ES-I3 (cell line): Measurements from ENCODE around the gene BSDC1.
"Not testable (repeated sequence)": the region's sequence is repeated elsewhere in the genome, so short reads cannot be mapped to it uniquely, and the experiment has no call there.

Experiments used
- H3K36me3 ChIP-seq: 2 replicates; pipeline ENCODE4 v1.6.1; 2013; ENCODE audit warnings: mild to moderate bottlenecking, low read length, control low read depth, moderate library complexity; ENCODE audit not compliant: insufficient read depth
- H3K4me1 ChIP-seq: 2 replicates; pipeline ENCODE4 v1.6.1; 2013; ENCODE audit warnings: mild to moderate bottlenecking, control low read depth, low read length; ENCODE audit not compliant: insufficient read depth
- H3K9ac ChIP-seq: 2 replicates; pipeline ENCODE4 v1.6.1; 2013; ENCODE audit warnings: low read depth, mild to moderate bottlenecking, low read length, moderate library complexity
- H3K9me3 ChIP-seq: 2 replicates; pipeline ENCODE4 v1.6.1; 2013; ENCODE audit warnings: mild to moderate bottlenecking, low read length, moderate library complexity; ENCODE audit not compliant: control insufficient read depth, insufficient read depth

BSDC1 gene

GRCh38 chr1:32405672-32406467 is 11.6 kb upstream of the BSDC1 start:
- no peaks in the 10 kb centered on the region for H3K4me1 ChIP-seq
- H3K9ac ChIP-seq, result peak overlapping the region; percentile 6; the same call in 1 of the 2 replicates
- no peaks in the 10 kb centered on the region for H3K9me3 ChIP-seq
- no peaks in the 10 kb centered on the region; the same call in 1 of the 2 replicates for H3K36me3 ChIP-seq

- Histone ChIP-seq H3K9me3 (no peaks in the 10 kb centered on the region), H3K4me1 (no peaks in the 10 kb centered on the region), H3K9ac (no peak overlapping the region), H3K36me3 (no peaks in the 10 kb centered on the region; the same call in 1 of the 2 replicates)
These were observed 10.7 kb upstream of the BSDC1 start for GRCh38 chr1:32404946-32405345.

GRCh38 chr1:32400876-32401631 is 6.8 kb upstream of the BSDC1 start:
- Histone ChIP-seq H3K9ac (no peak overlapping the region), H3K9me3 (no peaks in the 10 kb centered on the region), H3K4me1 (no peaks in the 10 kb centered on the region), H3K36me3 (no peaks in the 10 kb centered on the region)

GRCh38 chr1:32399843-32400242 is 5.6 kb upstream of the BSDC1 start:
- no peaks in the 10 kb centered on the region for H3K36me3 ChIP-seq
- H3K4me1 ChIP-seq, result no peaks in the 10 kb centered on the region
- no peak overlapping the region for H3K9ac ChIP-seq
- H3K9me3 ChIP-seq, result no peaks in the 10 kb centered on the region

GRCh38 chr1:32398401-32398800 is 4.2 kb upstream of the BSDC1 start:
- no peaks in the 10 kb centered on the region for H3K9me3 ChIP-seq
- no peak overlapping the region for H3K9ac ChIP-seq
- no peaks in the 10 kb centered on the region for H3K36me3 ChIP-seq
- H3K4me1 ChIP-seq, result no peaks in the 10 kb centered on the region

GRCh38 chr1:32396524-32396923 is 2.3 kb upstream of the BSDC1 start:
- not testable (repeated sequence) for H3K9ac ChIP-seq, H3K9me3 ChIP-seq, H3K4me1 ChIP-seq, H3K36me3 ChIP-seq

GRCh38 chr1:32394890-32395432 is 720 bp upstream of the BSDC1 start:
- H3K36me3 ChIP-seq, result 0 out of 2 replicates have a peak, but pooled peaks cover 8% of the 10 kb centered on the region
- H3K9me3 ChIP-seq, result no peaks in the 10 kb centered on the region
- H3K9ac ChIP-seq, result peak overlapping the region; percentile 65
- no peaks in the 10 kb centered on the region for H3K4me1 ChIP-seq

- Histone ChIP-seq H3K4me1 (no peaks in the 10 kb centered on the region), H3K9ac (peak overlapping the region; percentile 85)
These were observed 455 bp downstream of the BSDC1 start for GRCh38 chr1:32393832-32394140.

GRCh38 chr1:32393136-32393535 is 1.1 kb downstream of the BSDC1 start:
- peaks cover 13% of the 10 kb centered on the region for H3K36me3 ChIP-seq
- no peaks in the 10 kb centered on the region for H3K9me3 ChIP-seq
- H3K4me1 ChIP-seq, result no peaks in the 10 kb centered on the region
- no peak overlapping the region for H3K9ac ChIP-seq

More at GRCh38 chr1:32393832-32394140, 455 bp downstream of the BSDC1 start:
- H3K36me3 ChIP-seq, result peaks cover 10% of the 10 kb centered on the region; the same call in 1 of the 2 replicates
- no peaks in the 10 kb centered on the region for H3K9me3 ChIP-seq

GRCh38 chr1:32392325-32392724 is 1.9 kb downstream of the BSDC1 start:
- Histone ChIP-seq H3K36me3 (peaks cover 18% of the 10 kb centered on the region), H3K4me1 (no peaks in the 10 kb centered on the region), H3K9ac (no peak overlapping the region), H3K9me3 (no peaks in the 10 kb centered on the region)

- Histone ChIP-seq H3K9me3 (no peaks in the 10 kb centered on the region), H3K9ac (no peak overlapping the region), H3K36me3 (peaks cover 18% of the 10 kb centered on the region), H3K4me1 (no peaks in the 10 kb centered on the region)
These were observed 3.1 kb downstream of the BSDC1 start for GRCh38 chr1:32390904-32391870.

GRCh38 chr1:32388641-32389040 is 5.6 kb downstream of the BSDC1 start:
- Histone ChIP-seq H3K36me3 (peaks cover 21% of the 10 kb centered on the region), H3K9ac (no peak overlapping the region), H3K4me1 (no peaks in the 10 kb centered on the region), H3K9me3 (no peaks in the 10 kb centered on the region)

- peaks cover 27% of the 10 kb centered on the region for H3K36me3 ChIP-seq
- no peak overlapping the region for H3K9ac ChIP-seq
- no peaks in the 10 kb centered on the region for H3K9me3 ChIP-seq
- H3K4me1 ChIP-seq, result no peaks in the 10 kb centered on the region
These were observed 7.4 kb downstream of the BSDC1 start for GRCh38 chr1:32386676-32387392.
